Suprapubic skin (tissue), 4 donors: ENCODE results near the gene ANKRD6.

Source experiments
- CTCF ChIP-seq, 2 donors: fragments of 200-600 bp in 1 of 2; fragments of 450-650 bp in 1 of 2; sonication (generic) in 1 of 2; IDR thresholded peaks; one replicate each; pipeline ENCODE4 v1.5.1; 2016 to 2019; ENCODE audit warnings: antibody characterized with exemption in 2 of 2, mild to moderate bottlenecking in 1 of 2, moderate library complexity in 1 of 2
- POLR2A ChIP-seq, 2 donors: fragments of 450-650 bp; IDR thresholded peaks; one replicate each; pipeline ENCODE4 v1.6.1; 2017; ENCODE audit warnings: antibody characterized with exemption in 2 of 2, mild to moderate bottlenecking in 2 of 2, moderate library complexity in 2 of 2
- POLR2AphosphoS5 ChIP-seq, 3 donors: sonication (generic); formaldehyde crosslinking; IDR thresholded peaks; one replicate each; pipeline ENCODE4 v1.6.1; 2017; ENCODE audit warnings: antibody characterized with exemption in 3 of 3

- TF ChIP-seq CTCF (IDR thresholded peaks at IDR 0.05) (no peak), POLR2A (IDR thresholded peaks at IDR 0.05) (no peak), POLR2AphosphoS5 (IDR thresholded peaks at IDR 0.05) (no peak)
Observed at GRCh38 chr6:89520736-89521135, 87.8 kb downstream of the ANKRD6 start.
